Measurements from ENCODE around the gene PCGF1. TPM values are rescaled to one million over a fixed set of nuclear protein-coding genes. Genes with fewer than 3 reads are reported as not detected.
"Not testable (repeated sequence)": the region's sequence is repeated elsewhere in the genome, so short reads cannot be mapped to it uniquely, and the experiment has no call there.

Gene PCGF1
- polyA plus RNA-seq, 3 donors from 2014 or later = 18.8 to 22.8 (median 19.5) TPM

- H3K27ac Mint-ChIP-seq = peak overlapping the region in 1 of 6 donors; percentile 51
- no peaks in the 10 kb centered on the region for H3K9me3 Mint-ChIP-seq
- no peak overlapping the region for H3K4me3 Mint-ChIP-seq
- peaks cover 9 to 22% (median 17%) of the 10 kb centered on the region in 3 donors for H3K27me3 Mint-ChIP-seq (ENCODE audit: low read depth in 3 of 3)
- peaks cover 28 to 29% of the 10 kb centered on the region in 2 donors for H3K4me1 Mint-ChIP-seq
- DNase-seq = no peak
- peaks cover 7 to 18% (median 8%) of the 10 kb centered on the region in 3 donors for H3K36me3 Mint-ChIP-seq
Observed at GRCh38 chr2:74474899-74475298, 32.6 kb downstream of the PCGF1 start.

GRCh38 chr2:74474481-74474880 is 33.0 kb downstream of the PCGF1 start:
- peaks cover 7 to 16% (median 8%) of the 10 kb centered on the region in 3 donors for H3K36me3 Mint-ChIP-seq
- H3K27me3 Mint-ChIP-seq (ENCODE audit: low read depth in 3 of 3) = peaks cover 9 to 22% (median 17%) of the 10 kb centered on the region in 3 donors
- H3K9me3 Mint-ChIP-seq = no peaks in the 10 kb centered on the region
- H3K27ac Mint-ChIP-seq = peak overlapping the region in 4 of 6 donors; percentile 45 to 71 (median 63)
- DNase-seq = no peak
- H3K4me1 Mint-ChIP-seq = peaks cover 27 to 28% of the 10 kb centered on the region in 2 donors
- peak overlapping the region in 1 of 5 donors; percentile 25 for H3K4me3 Mint-ChIP-seq

- no peaks in the 10 kb centered on the region for H3K9me3 Mint-ChIP-seq
- H3K36me3 Mint-ChIP-seq = peaks cover 7 to 16% (median 8%) of the 10 kb centered on the region in 3 donors
- H3K4me3 Mint-ChIP-seq = peak overlapping the region; percentile 90 to 99 (median 97)
- H3K4me1 Mint-ChIP-seq = peaks cover 27 to 28% of the 10 kb centered on the region in 2 donors
- peaks cover 9 to 22% (median 17%) of the 10 kb centered on the region in 3 donors for H3K27me3 Mint-ChIP-seq (ENCODE audit: low read depth in 3 of 3)
- DNase-seq = no peak
- H3K27ac Mint-ChIP-seq = peak overlapping the region; percentile 94 to 100 (median 100)
Observed at GRCh38 chr2:74472945-74473258, 34.6 kb downstream of the PCGF1 start.

- Mint-ChIP-seq H3K27ac (peak within 1 kb of the TSS; percentile 94 to 100 (median 100)), H3K4me1 (peaks cover 27 to 28% of the 10 kb centered on the region in 2 donors), H3K27me3 (ENCODE audit: low read depth in 3 of 3) (peaks cover 9 to 22% (median 17%) of the 10 kb centered on the region in 3 donors), H3K36me3 (peaks cover 3 to 12% (median 8%) of the 10 kb centered on the region in 3 donors), H3K4me3 (peak within 1 kb of the TSS; percentile 90 to 99 (median 97)), H3K9me3 (no peaks in the 10 kb centered on the region)
- DNase-seq = peak; percentile 94 to 96 (median 95)
Observed at GRCh38 chr2:74472086-74472944, 35.2 kb downstream of the PCGF1 start, which contains the start of gene MRPL53. Gene MRPL53, minus strand, starts transcription at chr2:74472680. Its CDS starts 20 bp downstream, at chr2:74472660.

GRCh38 chr2:74471332-74472065 is 36.0 kb downstream of the PCGF1 start:
- no peak for DNase-seq
- Mint-ChIP-seq H3K9me3 (no peaks in the 10 kb centered on the region), H3K4me1 (peaks cover 27 to 28% of the 10 kb centered on the region in 2 donors), H3K27me3 (ENCODE audit: low read depth in 3 of 3) (peaks cover 9 to 22% (median 17%) of the 10 kb centered on the region in 3 donors), H3K4me3 (peak overlapping the region; percentile 90 to 99 (median 97)), H3K27ac (peak overlapping the region; percentile 94 to 100 (median 100)), H3K36me3 (peaks cover 3 to 10% (median 8%) of the 10 kb centered on the region in 3 donors)

- Mint-ChIP-seq H3K27me3 (ENCODE audit: low read depth in 3 of 3) (peaks cover 14 to 27% (median 22%) of the 10 kb centered on the region in 3 donors), H3K4me1 (peaks cover 31 to 33% of the 10 kb centered on the region in 2 donors), H3K4me3 (peak overlapping the region; percentile 52 to 78 (median 63)), H3K27ac (peak overlapping the region; percentile 26 to 91 (median 86))
- not testable (repeated sequence) for H3K9me3 Mint-ChIP-seq, DNase-seq, H3K36me3 Mint-ChIP-seq
Observed at GRCh38 chr2:74470742-74471141, 36.8 kb downstream of the PCGF1 start.

- Mint-ChIP-seq H3K27ac (peak overlapping the region; percentile 74 to 98 (median 78)), H3K27me3 (ENCODE audit: low read depth in 3 of 3) (peaks cover 11 to 16% (median 13%) of the 10 kb centered on the region in 3 donors), H3K4me1 (peaks cover 34 to 35% of the 10 kb centered on the region in 2 donors), H3K4me3 (peak overlapping the region; percentile 87 to 98 (median 98)), H3K36me3 (no peaks in the 10 kb centered on the region), H3K9me3 (no peaks in the 10 kb centered on the region)
- no peak for DNase-seq
Observed at GRCh38 chr2:74464406-74464805, 43.1 kb downstream of the PCGF1 start.

- H3K4me1 Mint-ChIP-seq = peaks cover 49 to 50% of the 10 kb centered on the region in 2 donors
Observed at GRCh38 chr2:74462786-74463105, 44.7 kb downstream of the PCGF1 start.

GRCh38 chr2:74462054-74462785 is 45.3 kb downstream of the PCGF1 start:
- Mint-ChIP-seq H3K27me3 (ENCODE audit: low read depth in 3 of 3) (peaks cover 23 to 27% (median 24%) of the 10 kb centered on the region in 3 donors), H3K27ac (peak overlapping the region in 1 of 6 donors; percentile 49), H3K4me3 (peak overlapping the region in 1 of 5 donors; percentile 98), H3K9me3 (no peaks in the 10 kb centered on the region), H3K4me1 (peaks cover 52 to 54% of the 10 kb centered on the region in 2 donors), H3K36me3 (no peaks in the 10 kb centered on the region)
- no peak for DNase-seq

More at GRCh38 chr2:74462786-74463105, 44.7 kb downstream of the PCGF1 start:
- no peak for DNase-seq
- Mint-ChIP-seq H3K27ac (peak overlapping the region in 4 of 6 donors; percentile 44 to 54 (median 50)), H3K9me3 (no peaks in the 10 kb centered on the region), H3K36me3 (no peaks in the 10 kb centered on the region), H3K4me3 (peak overlapping the region in 4 of 5 donors; percentile 16 to 98 (median 80)), H3K27me3 (ENCODE audit: low read depth in 3 of 3) (peaks cover 19 to 23% (median 20%) of the 10 kb centered on the region in 3 donors)

GRCh38 chr2:74461187-74462053 is 46.1 kb downstream of the PCGF1 start:
- no peaks in the 10 kb centered on the region for H3K36me3 Mint-ChIP-seq
- peak overlapping the region in 1 of 5 donors; percentile 21 for H3K4me3 Mint-ChIP-seq
- peaks cover 60 to 62% of the 10 kb centered on the region in 2 donors for H3K4me1 Mint-ChIP-seq
- no peak for DNase-seq
- peak overlapping the region in 2 of 6 donors; percentile 13 to 14 for H3K27ac Mint-ChIP-seq
- peaks cover 25 to 33% (median 27%) of the 10 kb centered on the region in 3 donors for H3K27me3 Mint-ChIP-seq (ENCODE audit: low read depth in 3 of 3)
- no peaks in the 10 kb centered on the region for H3K9me3 Mint-ChIP-seq

- H3K4me1 Mint-ChIP-seq = peaks cover 62 to 64% of the 10 kb centered on the region in 2 donors
- peak overlapping the region in 4 of 6 donors; percentile 39 to 68 (median 50) for H3K27ac Mint-ChIP-seq
- H3K9me3 Mint-ChIP-seq, DNase-seq, H3K36me3 Mint-ChIP-seq: not testable (repeated sequence)
- peaks cover 15 to 26% (median 20%) of the 10 kb centered on the region in 3 donors for H3K27me3 Mint-ChIP-seq (ENCODE audit: low read depth in 3 of 3)
- peak overlapping the region; percentile 40 to 99 (median 94) for H3K4me3 Mint-ChIP-seq
Observed at GRCh38 chr2:74460187-74460586, 47.3 kb downstream of the PCGF1 start.

GRCh38 chr2:74459503-74460118 is 47.9 kb downstream of the PCGF1 start:
- DNase-seq, H3K36me3 Mint-ChIP-seq, H3K9me3 Mint-ChIP-seq: not testable (repeated sequence)
- peaks cover 20 to 29% (median 23%) of the 10 kb centered on the region in 3 donors for H3K27me3 Mint-ChIP-seq (ENCODE audit: low read depth in 3 of 3)
- peaks cover 66 to 69% of the 10 kb centered on the region in 2 donors for H3K4me1 Mint-ChIP-seq
- peak overlapping the region; percentile 87 to 100 (median 99) for H3K27ac Mint-ChIP-seq
- H3K4me3 Mint-ChIP-seq = peak overlapping the region; percentile 89 to 99 (median 94)

Measured in immature natural killer cell (primary cell).